SK-N-SH (cell line): Measurements from ENCODE around the gene C1GALT1. TPM values are rescaled to one million over a fixed set of nuclear protein-coding genes. Genes with fewer than 3 reads are reported as not detected.

Experiments used
- CTCF ChIA-PET: fragments of 300-600, 350-600 bp; formaldehyde crosslinking; extraction: SDS; loops from one replicate; lab custom pipeline; 2021; lab: Yijun Ruan, JAX
- POLR2A ChIA-PET: fragments of 350-600 bp; sonication (Branson Sonifier 250); formaldehyde crosslinking; extraction: SDS; loops from one replicate; lab custom pipeline; 2020; ENCODE audit warnings: antibody characterized with exemption, inconsistent platforms; lab: Yijun Ruan, JAX
- DNase-seq: peaks from one replicate; pipeline ENCODE4 v3.0.0; 2012
- H2AFZ ChIP-seq: fragments of 200-600 bp; sonication (generic); 2 replicates; pipeline ENCODE4 v1.8.1; 2016; ENCODE audit warnings: antibody characterized with exemption, mild to moderate bottlenecking, low read depth
- H3F3A ChIP-seq: fragments of 200-600 bp; sonication (generic); replicated peaks from 2 replicates; pipeline ENCODE3; 2016; ENCODE audit warnings: antibody characterized with exemption, mild to moderate bottlenecking; ENCODE audit not compliant: insufficient read depth
- H3K27ac ChIP-seq, 2 experiments: fragments of 200-500 bp in 1 of 2; fragments of 200-600 bp in 1 of 2; sonication (Bioruptor generic) in 1 of 2; sonication (generic), shearing (Covaris generic) in 1 of 2; 2 replicates each; pipeline versions ENCODE4 v1.5.1 to v1.6.1; 2014 to 2016; ENCODE audit warnings: low read depth in 2 of 2, inconsistent platforms in 1 of 2, low read length in 1 of 2, mild to moderate bottlenecking in 1 of 2, mixed read lengths in 1 of 2
- H3K27me3 ChIP-seq: fragments of 200-600 bp; sonication (generic), shearing (Covaris generic); 2 replicates; pipeline ENCODE4 v1.6.1; 2016; ENCODE audit warnings: mixed run types; ENCODE audit not compliant: insufficient read depth
- H3K36me3 ChIP-seq, 2 experiments: fragments of 200-500 bp in 1 of 2; fragments of 200-600 bp in 1 of 2; sonication (Bioruptor generic) in 1 of 2; sonication (generic) in 1 of 2; replicated peaks in 1 of 2; 2 replicates each; pipeline versions ENCODE3 to v1.5.1; 2014 to 2016; ENCODE audit warnings: low read length in 1 of 2, mild to moderate bottlenecking in 1 of 2; ENCODE audit not compliant: insufficient read depth in 2 of 2, control insufficient read depth in 1 of 2
- H3K4me1 ChIP-seq, 2 experiments: fragments of 200-500 bp in 1 of 2; fragments of 200-600 bp in 1 of 2; sonication (Bioruptor generic) in 1 of 2; sonication (generic), shearing (Covaris generic) in 1 of 2; 2 replicates each; pipeline versions ENCODE4 v1.5.1 to v1.6.1; 2014 to 2016; ENCODE audit warnings: low read depth in 1 of 2, low read length in 1 of 2, mixed run types in 1 of 2; ENCODE audit not compliant: insufficient read depth in 2 of 2, control insufficient read depth in 1 of 2
- H3K4me2 ChIP-seq: fragments of 200-600 bp; sonication (generic), shearing (Covaris generic); 2 replicates; pipeline ENCODE4 v1.6.1; 2017; ENCODE audit warnings: mixed run types
- H3K4me3 ChIP-seq, 2 experiments: fragments of 200-500 bp in 1 of 2; fragments of 200-600 bp in 1 of 2; sonication (Bioruptor generic) in 1 of 2; sonication (generic), shearing (Covaris generic) in 1 of 2; 2 replicates each; pipeline versions ENCODE4 v1.5.1 to v1.8.1; 2014 to 2016; ENCODE audit warnings: low read depth in 2 of 2, inconsistent platforms in 1 of 2, low read length in 1 of 2, mild to moderate bottlenecking in 1 of 2, mixed read lengths in 1 of 2, moderate library complexity in 1 of 2
- H3K79me2 ChIP-seq: fragments of 200-600 bp; sonication (generic); 2 replicates; pipeline ENCODE4 v1.8.1; 2017; ENCODE audit warnings: mild to moderate bottlenecking; ENCODE audit not compliant: insufficient read depth
- H3K9ac ChIP-seq: fragments of 200-600 bp; sonication (generic); 2 replicates; pipeline ENCODE4 v1.6.1; 2017; ENCODE audit warnings: mixed run types
- H3K9me2 ChIP-seq: fragments of 200-600 bp; sonication (generic); 2 replicates; pipeline ENCODE4 v1.6.1; 2017; ENCODE audit warnings: mixed run types
- H3K9me3 ChIP-seq: fragments of 200-600 bp; sonication (generic); 2 replicates; pipeline ENCODE4 v1.6.1; 2017; ENCODE audit warnings: mixed run types, mild to moderate bottlenecking, moderate library complexity
- H4K20me1 ChIP-seq: fragments of 200-600 bp; sonication (generic); 2 replicates; pipeline ENCODE4 v1.6.1; 2017; ENCODE audit warnings: mild to moderate bottlenecking, mixed run types; ENCODE audit not compliant: insufficient read depth
- ELF1 ChIP-seq: IDR thresholded peaks from 2 replicates; pipeline ENCODE4 v1.4.0; 2012
- EZH2phosphoT487 ChIP-seq: fragments of 200-600 bp; sonication (generic); IDR thresholded peaks from 2 replicates; pipeline ENCODE4 v1.6.1; 2017; ENCODE audit warnings: low read depth, mixed run types, mild to moderate bottlenecking, antibody characterized with exemption, moderate library complexity, borderline replicate concordance
- FOXM1 ChIP-seq: IDR thresholded peaks from 2 replicates; pipeline ENCODE4 v1.4.0; 2012; ENCODE audit warnings: low read depth, mild to moderate bottlenecking
- GABPA ChIP-seq: IDR thresholded peaks from 2 replicates; pipeline ENCODE4 v1.4.0; 2012; ENCODE audit warnings: low read depth, mild to moderate bottlenecking
- MXI1 ChIP-seq: IDR thresholded peaks from 2 replicates; pipeline ENCODE4 v1.6.1; 2012; ENCODE audit warnings: mild to moderate bottlenecking, low read depth, low read length, improper control_type of control experiment
- NRF1 ChIP-seq: IDR thresholded peaks from 2 replicates; pipeline ENCODE4 v1.6.1; 2012; ENCODE audit warnings: low read depth, mild to moderate bottlenecking, low read length
- RAD21 ChIP-seq: IDR thresholded peaks from 2 replicates; pipeline ENCODE4 v1.6.1; 2012; ENCODE audit warnings: mild to moderate bottlenecking, low read length
- RFX5 ChIP-seq: IDR thresholded peaks from 2 replicates; pipeline ENCODE4 v1.6.1; 2012; ENCODE audit warnings: mild to moderate bottlenecking, improper control_type of control experiment, low read length
- RXRA ChIP-seq: IDR thresholded peaks from 2 replicates; pipeline ENCODE4 v1.4.0; 2012; ENCODE audit warnings: low read depth, mild to moderate bottlenecking, borderline replicate concordance
- SIN3A ChIP-seq: IDR thresholded peaks from 2 replicates; pipeline ENCODE4 v1.6.1; 2012; ENCODE audit warnings: low read depth, mild to moderate bottlenecking, low read length, moderate library complexity, borderline replicate concordance
- SMC3 ChIP-seq: IDR thresholded peaks from 2 replicates; pipeline ENCODE4 v1.6.1; 2012; ENCODE audit warnings: low read depth, low read length, improper control_type of control experiment
- TAF1 ChIP-seq: IDR thresholded peaks from 2 replicates; pipeline ENCODE4 v1.6.1; 2012; ENCODE audit warnings: low read depth, mild to moderate bottlenecking, low read length, moderate library complexity, borderline replicate concordance
- TCF12 ChIP-seq: IDR thresholded peaks from 2 replicates; pipeline ENCODE4 v1.4.0; 2012
- TEAD4 ChIP-seq: IDR thresholded peaks from 2 replicates; pipeline ENCODE4 v1.4.0; 2012; ENCODE audit warnings: mild to moderate bottlenecking, borderline replicate concordance; ENCODE audit not compliant: insufficient read depth
- YY1 ChIP-seq: IDR thresholded peaks from 2 replicates; pipeline ENCODE4 v1.4.0; 2012; ENCODE audit warnings: low read depth, mild to moderate bottlenecking
- WGBS: methylation state at CpG from one replicate; pipeline ENCODE4 v1.1.6; 2017; ENCODE audit warnings: low lambda C conversion rate; 5-methylcytosine and 5-hydroxymethylcytosine counted together
- polyA plus RNA-seq, 3 experiments: library from polyadenylated mRNA; depleted of rRNA; stranded (reverse); fragments of >200 nt; gene quantifications; 2 replicates each; pipeline ENCODE4 v1.2.3, GENCODE V29; 2012
- TF ChIP-seq, protein P1 (sequence below): fragments of 150-350 bp; IDR thresholded peaks from 2 replicates; pipeline ENCODE4 v1.6.1; 2017; ENCODE audit warnings: antibody characterized with exemption, low read length, low read depth, borderline replicate concordance
- TF ChIP-seq, protein P2 (sequence below): IDR thresholded peaks from 2 replicates; pipeline ENCODE4 v1.4.0; 2012; ENCODE audit warnings: low read depth, borderline replicate concordance
- TF ChIP-seq, protein P3 (sequence below): IDR thresholded peaks from 2 replicates; pipeline ENCODE4 v1.6.1; 2012; ENCODE audit warnings: mild to moderate bottlenecking, low read depth, low read length, moderate library complexity
- TF ChIP-seq, protein P4 (sequence below): IDR thresholded peaks from 2 replicates; pipeline ENCODE4; 2012
- TF ChIP-seq, protein P5 (sequence below): fragments of 150-350 bp; IDR thresholded peaks from 2 replicates; pipeline ENCODE4 v1.6.1; 2016; ENCODE audit warnings: mild to moderate bottlenecking, low read depth, low read length

C1GALT1 gene
- polyA plus RNA-seq, 1 of the 3 experiments (the other 2 are of a cell fraction) = 15.2 TPM

DNA sequence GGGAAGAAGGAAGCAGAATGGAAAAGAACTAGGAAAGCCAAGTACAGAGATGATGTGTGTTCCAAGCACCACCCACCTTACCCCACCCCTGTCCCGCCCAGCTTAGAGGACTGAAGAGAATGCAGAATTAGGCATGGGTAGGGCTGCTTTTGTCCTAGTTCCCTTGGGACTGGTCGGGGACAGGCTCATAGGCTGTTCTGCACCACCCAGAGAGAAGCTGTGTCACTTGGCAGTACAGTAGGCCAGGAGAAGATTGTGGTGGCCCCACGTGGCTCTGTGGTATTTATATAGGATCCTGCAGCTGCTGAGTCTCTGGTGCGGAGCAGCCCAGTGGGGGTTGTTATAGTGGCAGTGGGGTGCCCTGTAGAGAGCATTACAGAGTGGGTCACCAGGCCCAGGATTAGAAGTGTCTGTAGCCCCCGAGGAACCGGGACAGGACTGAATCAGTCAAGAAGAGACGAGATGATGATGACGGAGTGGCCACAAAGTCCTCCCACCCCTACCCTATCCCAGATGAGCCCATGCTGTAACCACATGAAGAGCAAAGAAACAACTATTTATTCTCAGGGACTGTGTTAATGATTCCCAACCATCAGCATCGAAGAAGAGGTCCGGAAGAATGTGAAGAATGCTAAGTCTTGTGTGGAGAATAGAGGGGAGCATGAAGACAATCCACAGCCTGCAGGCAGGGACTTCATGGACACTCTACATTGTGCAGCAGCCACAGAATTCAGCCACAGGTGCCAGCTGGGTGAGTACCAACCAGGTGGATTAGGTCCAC is 88.9 kb downstream of the C1GALT1 start:
- no peak overlapping the region for H2AFZ ChIP-seq
- TF ChIP-seq YY1 (no peak), NRF1 (no peak), TAF1 (no peak), TCF12 (no peak), GABPA (no peak), EZH2phosphoT487 (no peak), SIN3A (no peak), ELF1 (no peak), RFX5 (no peak), RXRA (no peak), TEAD4 (no peak), RAD21 (no peak), SMC3 (no peak), MXI1 (no peak), FOXM1 (no peak)
- TF ChIP-seq, protein P1, sequence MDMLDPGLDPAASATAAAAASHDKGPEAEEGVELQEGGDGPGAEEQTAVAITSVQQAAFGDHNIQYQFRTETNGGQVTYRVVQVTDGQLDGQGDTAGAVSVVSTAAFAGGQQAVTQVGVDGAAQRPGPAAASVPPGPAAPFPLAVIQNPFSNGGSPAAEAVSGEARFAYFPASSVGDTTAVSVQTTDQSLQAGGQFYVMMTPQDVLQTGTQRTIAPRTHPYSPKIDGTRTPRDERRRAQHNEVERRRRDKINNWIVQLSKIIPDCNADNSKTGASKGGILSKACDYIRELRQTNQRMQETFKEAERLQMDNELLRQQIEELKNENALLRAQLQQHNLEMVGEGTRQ = no peak
- TF ChIP-seq, protein P2, sequence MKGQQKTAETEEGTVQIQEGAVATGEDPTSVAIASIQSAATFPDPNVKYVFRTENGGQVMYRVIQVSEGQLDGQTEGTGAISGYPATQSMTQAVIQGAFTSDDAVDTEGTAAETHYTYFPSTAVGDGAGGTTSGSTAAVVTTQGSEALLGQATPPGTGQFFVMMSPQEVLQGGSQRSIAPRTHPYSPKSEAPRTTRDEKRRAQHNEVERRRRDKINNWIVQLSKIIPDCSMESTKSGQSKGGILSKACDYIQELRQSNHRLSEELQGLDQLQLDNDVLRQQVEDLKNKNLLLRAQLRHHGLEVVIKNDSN = no peak
- TF ChIP-seq, protein P3, sequence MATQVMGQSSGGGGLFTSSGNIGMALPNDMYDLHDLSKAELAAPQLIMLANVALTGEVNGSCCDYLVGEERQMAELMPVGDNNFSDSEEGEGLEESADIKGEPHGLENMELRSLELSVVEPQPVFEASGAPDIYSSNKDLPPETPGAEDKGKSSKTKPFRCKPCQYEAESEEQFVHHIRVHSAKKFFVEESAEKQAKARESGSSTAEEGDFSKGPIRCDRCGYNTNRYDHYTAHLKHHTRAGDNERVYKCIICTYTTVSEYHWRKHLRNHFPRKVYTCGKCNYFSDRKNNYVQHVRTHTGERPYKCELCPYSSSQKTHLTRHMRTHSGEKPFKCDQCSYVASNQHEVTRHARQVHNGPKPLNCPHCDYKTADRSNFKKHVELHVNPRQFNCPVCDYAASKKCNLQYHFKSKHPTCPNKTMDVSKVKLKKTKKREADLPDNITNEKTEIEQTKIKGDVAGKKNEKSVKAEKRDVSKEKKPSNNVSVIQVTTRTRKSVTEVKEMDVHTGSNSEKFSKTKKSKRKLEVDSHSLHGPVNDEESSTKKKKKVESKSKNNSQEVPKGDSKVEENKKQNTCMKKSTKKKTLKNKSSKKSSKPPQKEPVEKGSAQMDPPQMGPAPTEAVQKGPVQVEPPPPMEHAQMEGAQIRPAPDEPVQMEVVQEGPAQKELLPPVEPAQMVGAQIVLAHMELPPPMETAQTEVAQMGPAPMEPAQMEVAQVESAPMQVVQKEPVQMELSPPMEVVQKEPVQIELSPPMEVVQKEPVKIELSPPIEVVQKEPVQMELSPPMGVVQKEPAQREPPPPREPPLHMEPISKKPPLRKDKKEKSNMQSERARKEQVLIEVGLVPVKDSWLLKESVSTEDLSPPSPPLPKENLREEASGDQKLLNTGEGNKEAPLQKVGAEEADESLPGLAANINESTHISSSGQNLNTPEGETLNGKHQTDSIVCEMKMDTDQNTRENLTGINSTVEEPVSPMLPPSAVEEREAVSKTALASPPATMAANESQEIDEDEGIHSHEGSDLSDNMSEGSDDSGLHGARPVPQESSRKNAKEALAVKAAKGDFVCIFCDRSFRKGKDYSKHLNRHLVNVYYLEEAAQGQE = no peak
- TF ChIP-seq, protein P4, sequence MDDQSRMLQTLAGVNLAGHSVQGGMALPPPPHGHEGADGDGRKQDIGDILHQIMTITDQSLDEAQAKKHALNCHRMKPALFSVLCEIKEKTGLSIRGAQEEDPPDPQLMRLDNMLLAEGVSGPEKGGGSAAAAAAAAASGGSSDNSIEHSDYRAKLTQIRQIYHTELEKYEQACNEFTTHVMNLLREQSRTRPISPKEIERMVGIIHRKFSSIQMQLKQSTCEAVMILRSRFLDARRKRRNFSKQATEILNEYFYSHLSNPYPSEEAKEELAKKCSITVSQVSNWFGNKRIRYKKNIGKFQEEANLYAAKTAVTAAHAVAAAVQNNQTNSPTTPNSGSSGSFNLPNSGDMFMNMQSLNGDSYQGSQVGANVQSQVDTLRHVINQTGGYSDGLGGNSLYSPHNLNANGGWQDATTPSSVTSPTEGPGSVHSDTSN = no peak
- TF ChIP-seq, protein P5, sequence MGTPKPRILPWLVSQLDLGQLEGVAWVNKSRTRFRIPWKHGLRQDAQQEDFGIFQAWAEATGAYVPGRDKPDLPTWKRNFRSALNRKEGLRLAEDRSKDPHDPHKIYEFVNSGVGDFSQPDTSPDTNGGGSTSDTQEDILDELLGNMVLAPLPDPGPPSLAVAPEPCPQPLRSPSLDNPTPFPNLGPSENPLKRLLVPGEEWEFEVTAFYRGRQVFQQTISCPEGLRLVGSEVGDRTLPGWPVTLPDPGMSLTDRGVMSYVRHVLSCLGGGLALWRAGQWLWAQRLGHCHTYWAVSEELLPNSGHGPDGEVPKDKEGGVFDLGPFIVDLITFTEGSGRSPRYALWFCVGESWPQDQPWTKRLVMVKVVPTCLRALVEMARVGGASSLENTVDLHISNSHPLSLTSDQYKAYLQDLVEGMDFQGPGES = no peak
- POLR2A ChIA-PET = no interaction called here

More for the DNA sequence above, 88.9 kb downstream of the C1GALT1 start:
- CTCF ChIA-PET = interaction anchor here (0.7 to 0.9 kb wide), 2 partner anchors 17 to 258 kb away, joined by 3 read pairs; no protein-coding TSS in a partner anchor
- no peak for DNase-seq
- no peaks in the 10 kb centered on the region for H3K36me3 ChIP-seq
- WGBS = 63% methylated on average over 10 of the region's 10 CpGs
- H4K20me1 ChIP-seq = no peaks in the 10 kb centered on the region
- H3K27me3 ChIP-seq = no peaks in the 10 kb centered on the region
- H3K4me1 ChIP-seq = peaks cover 0 to 2% of the 10 kb centered on the region in 2 experiments; a peak in 1 of 4 replicates
- no peak overlapping the region for H3K9ac ChIP-seq
- no peaks in the 10 kb centered on the region for H3F3A ChIP-seq
- H3K27ac ChIP-seq = no peak overlapping the region
- no peaks in the 10 kb centered on the region for H3K9me2 ChIP-seq
- H3K4me3 ChIP-seq = no peak overlapping the region
- H3K79me2 ChIP-seq = no peaks in the 10 kb centered on the region
- H3K9me3 ChIP-seq = no peaks in the 10 kb centered on the region; the same call in 1 of the 2 replicates
- H3K4me2 ChIP-seq = no peak overlapping the region
